ENCODE data around the gene QRICH1. TPM values are rescaled to one million over a fixed set of nuclear protein-coding genes. Genes with fewer than 3 reads are reported as not detected.

The QRICH1 gene
- total RNA-seq, 1 donor from 2014 or later: 152 TPM

- H3K27ac Mint-ChIP-seq: peak overlapping the region; percentile 96
- no peaks in the 10 kb centered on the region for H3K9me3 Mint-ChIP-seq
- peaks cover 47% of the 10 kb centered on the region for H3K36me3 Mint-ChIP-seq (ENCODE audit: low read depth)
- intact Hi-C loops (cut with micrococcal nuclease): loop anchor here (1.0 kb wide), 2 partner anchors 10 to 16 kb away; partner anchors contain the start of genes QRICH1 and USP19
- H3K4me1 Mint-ChIP-seq: peaks cover 18% of the 10 kb centered on the region
- no peaks in the 10 kb centered on the region for H3K27me3 Mint-ChIP-seq
- H3K4me3 Mint-ChIP-seq: peak overlapping the region; percentile 99
- no peak for DNase-seq
Measured at GRCh38 chr3:49104052-49104426, 10.2 kb upstream of the QRICH1 start.

- Mint-ChIP-seq H3K4me3 (no peak overlapping the region), H3K27me3 (no peaks in the 10 kb centered on the region), H3K4me1 (peaks cover 17% of the 10 kb centered on the region), H3K27ac (no peak overlapping the region), H3K36me3 (ENCODE audit: low read depth) (peaks cover 55% of the 10 kb centered on the region), H3K9me3 (no peaks in the 10 kb centered on the region)
- no peak for DNase-seq
- intact Hi-C loops (cut with micrococcal nuclease): no loop called here
Measured at GRCh38 chr3:49100046-49100615, 6.3 kb upstream of the QRICH1 start.

GRCh38 chr3:49098910-49099630 is 5.2 kb upstream of the QRICH1 start:
- Mint-ChIP-seq H3K9me3 (no peaks in the 10 kb centered on the region), H3K4me3 (no peak overlapping the region), H3K27me3 (no peaks in the 10 kb centered on the region), H3K27ac (no peak overlapping the region), H3K4me1 (peaks cover 18% of the 10 kb centered on the region), H3K36me3 (ENCODE audit: low read depth) (peaks cover 50% of the 10 kb centered on the region)
- DNase-seq: no peak
- intact Hi-C loops (cut with micrococcal nuclease): no loop called here

- H3K27ac Mint-ChIP-seq: no peak overlapping the region
- H3K36me3 Mint-ChIP-seq (ENCODE audit: low read depth): peaks cover 50% of the 10 kb centered on the region
- H3K4me1 Mint-ChIP-seq: peaks cover 12% of the 10 kb centered on the region
- H3K27me3 Mint-ChIP-seq: no peaks in the 10 kb centered on the region
- intact Hi-C loops (cut with micrococcal nuclease): no loop called here
- no peaks in the 10 kb centered on the region for H3K9me3 Mint-ChIP-seq
- H3K4me3 Mint-ChIP-seq: no peak overlapping the region
- DNase-seq: no peak
Measured at GRCh38 chr3:49098429-49098828, 4.6 kb upstream of the QRICH1 start.

GRCh38 chr3:49092938-49093852 is 676 bp downstream of the QRICH1 start:
- peaks cover 17% of the 10 kb centered on the region for H3K4me1 Mint-ChIP-seq
- peak overlapping the region; percentile 97 for H3K27ac Mint-ChIP-seq
- peaks cover 27% of the 10 kb centered on the region for H3K36me3 Mint-ChIP-seq (ENCODE audit: low read depth)
- peak; percentile 96 for DNase-seq
- H3K27me3 Mint-ChIP-seq: no peaks in the 10 kb centered on the region
- intact Hi-C loops (cut with micrococcal nuclease): loop anchor here (2.0 to 5.0 kb wide), 5 partner anchors 246 to 376 kb away; partner anchors contain the start of genes GPX1, IP6K2, NICN1 and PRKAR2A
- peak overlapping the region; percentile 96 for H3K4me3 Mint-ChIP-seq
- H3K9me3 Mint-ChIP-seq: no peaks in the 10 kb centered on the region

DNA sequence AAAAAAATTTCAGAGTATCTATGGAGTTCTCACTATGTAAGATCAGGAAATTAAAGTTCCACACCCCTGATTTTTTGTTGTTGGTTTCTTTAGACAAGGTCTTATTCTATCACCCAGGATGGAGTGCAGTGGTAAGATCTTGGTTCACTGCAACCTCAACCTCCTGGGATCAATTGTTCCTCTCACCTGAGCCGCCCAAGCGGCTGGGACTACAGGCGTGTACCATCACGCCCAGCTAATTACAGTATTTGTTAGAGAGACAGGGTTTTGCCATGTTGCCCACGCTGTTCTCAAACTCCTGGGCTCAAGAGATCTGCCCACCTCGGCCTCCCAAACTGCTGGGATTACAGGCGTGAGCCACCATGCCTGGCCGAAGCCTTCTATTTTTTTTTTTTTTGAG is 12.4 kb downstream of the QRICH1 start:
- intact Hi-C loops (cut with micrococcal nuclease): no loop called here
- Mint-ChIP-seq H3K27me3 (no peaks in the 10 kb centered on the region), H3K4me1 (peaks cover 2% of the 10 kb centered on the region), H3K36me3 (ENCODE audit: low read depth) (peaks cover 18% of the 10 kb centered on the region), H3K9me3 (no peaks in the 10 kb centered on the region), H3K27ac (no peak overlapping the region), H3K4me3 (no peak overlapping the region)
- no peak for DNase-seq

DNA sequence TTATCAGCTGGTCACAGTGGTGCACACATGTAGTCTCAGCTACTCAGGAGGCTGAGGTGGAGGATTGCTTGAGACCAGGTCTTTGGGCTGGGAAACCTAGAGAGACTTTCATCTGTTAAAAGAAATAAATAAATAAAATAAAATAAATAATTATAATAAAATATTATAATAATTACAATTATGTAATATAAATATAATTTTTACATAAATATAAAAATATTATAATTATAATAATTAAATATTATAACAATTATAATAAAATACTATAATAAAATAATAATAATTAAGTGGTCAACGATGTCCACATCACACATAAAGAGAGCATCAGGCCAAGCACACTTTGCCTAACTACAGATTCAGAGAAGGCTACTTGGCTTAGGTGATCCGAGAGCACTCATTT is 14.6 kb downstream of the QRICH1 start:
- H3K36me3 Mint-ChIP-seq (ENCODE audit: low read depth): peaks cover 33% of the 10 kb centered on the region
- H3K4me3 Mint-ChIP-seq: no peak overlapping the region
- H3K27me3 Mint-ChIP-seq: no peaks in the 10 kb centered on the region
- intact Hi-C loops (cut with micrococcal nuclease): no loop called here
- no peaks in the 10 kb centered on the region for H3K9me3 Mint-ChIP-seq
- H3K4me1 Mint-ChIP-seq: peaks cover 2% of the 10 kb centered on the region
- no peak overlapping the region for H3K27ac Mint-ChIP-seq
- DNase-seq: no peak

DNA sequence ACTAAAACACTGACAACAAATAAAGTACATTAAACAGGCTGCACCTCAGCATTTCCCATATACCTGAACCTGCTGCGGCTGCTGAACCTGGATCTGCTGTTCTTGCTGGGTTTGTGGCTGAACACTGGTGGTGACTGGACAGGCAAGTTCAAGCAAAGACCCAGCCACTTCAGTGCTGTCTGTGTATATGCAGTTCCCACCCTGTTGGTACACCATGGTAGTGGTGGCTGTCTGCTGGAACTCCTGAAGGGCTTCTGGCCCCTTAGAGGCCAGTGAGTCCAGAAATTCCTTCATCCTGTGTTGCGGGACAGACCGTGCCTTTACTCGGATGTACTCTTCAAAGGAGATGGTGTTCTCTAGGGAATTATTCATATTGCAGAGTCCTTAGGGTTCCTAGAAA is 17.2 kb downstream of the QRICH1 start:
- no peak for DNase-seq
- Mint-ChIP-seq H3K9me3 (no peaks in the 10 kb centered on the region), H3K27ac (no peak overlapping the region), H3K4me1 (peaks cover 2% of the 10 kb centered on the region), H3K36me3 (ENCODE audit: low read depth) (peaks cover 51% of the 10 kb centered on the region), H3K4me3 (no peak overlapping the region), H3K27me3 (no peaks in the 10 kb centered on the region)
- intact Hi-C loops (cut with micrococcal nuclease): no loop called here

DNA sequence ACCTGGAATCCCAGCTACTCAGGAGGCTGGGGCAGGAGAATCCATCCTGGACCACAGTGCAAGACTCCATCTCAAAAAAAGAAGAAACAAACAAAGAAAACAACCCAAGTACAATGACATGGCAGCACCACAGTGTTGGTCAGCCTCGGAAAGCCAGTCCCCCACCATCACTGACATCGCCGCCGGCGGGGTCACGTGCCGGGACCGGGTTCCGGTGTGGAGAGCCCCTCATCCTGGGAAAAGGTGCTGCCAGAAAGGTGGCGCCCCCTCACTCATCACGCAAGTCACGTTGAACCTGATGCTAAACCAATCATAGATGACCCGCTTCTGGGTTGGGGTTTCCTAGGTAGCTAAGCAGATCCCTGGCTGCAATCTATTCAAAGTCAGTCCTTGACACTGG is 17.8 kb downstream of the QRICH1 start:
- intact Hi-C loops (cut with micrococcal nuclease): no loop called here
- H3K27me3 Mint-ChIP-seq: no peaks in the 10 kb centered on the region
- H3K36me3 Mint-ChIP-seq (ENCODE audit: low read depth): peaks cover 56% of the 10 kb centered on the region
- H3K27ac Mint-ChIP-seq: no peak overlapping the region
- no peaks in the 10 kb centered on the region for H3K9me3 Mint-ChIP-seq
- no peak overlapping the region for H3K4me3 Mint-ChIP-seq
- H3K4me1 Mint-ChIP-seq: peaks cover 2% of the 10 kb centered on the region
- no peak for DNase-seq

GRCh38 chr3:49058011-49058410 is 35.9 kb downstream of the QRICH1 start:
- Mint-ChIP-seq H3K27ac (no peak overlapping the region), H3K9me3 (no peaks in the 10 kb centered on the region), H3K27me3 (no peaks in the 10 kb centered on the region), H3K36me3 (ENCODE audit: low read depth) (peaks cover 41% of the 10 kb centered on the region), H3K4me1 (peaks cover 2% of the 10 kb centered on the region), H3K4me3 (no peak overlapping the region)
- DNase-seq: no peak
- intact Hi-C loops (cut with micrococcal nuclease): no loop called here

DNA sequence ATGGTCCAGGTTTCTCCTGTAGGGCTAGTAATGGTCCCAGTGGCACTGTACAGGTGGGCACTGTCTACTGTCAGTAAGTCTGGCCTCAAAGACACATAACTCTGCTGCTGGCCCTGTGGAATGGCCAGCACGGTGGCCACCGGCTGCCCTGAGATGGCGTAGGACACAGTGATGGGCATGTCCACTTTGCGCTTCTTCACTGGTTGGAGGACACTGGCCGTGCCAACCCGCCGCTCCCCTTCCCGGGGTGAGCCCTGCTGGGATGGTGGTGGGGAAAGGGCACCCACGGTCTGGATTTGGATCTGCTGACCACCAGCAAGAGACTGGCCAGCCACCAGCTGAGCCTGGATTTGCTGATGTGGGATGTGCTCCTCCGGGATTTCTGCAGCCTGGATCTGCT is 36.6 kb downstream of the QRICH1 start:
- Mint-ChIP-seq H3K4me3 (no peak overlapping the region), H3K4me1 (peaks cover 2% of the 10 kb centered on the region), H3K27ac (no peak overlapping the region), H3K36me3 (ENCODE audit: low read depth) (peaks cover 45% of the 10 kb centered on the region), H3K27me3 (no peaks in the 10 kb centered on the region), H3K9me3 (no peaks in the 10 kb centered on the region)
- intact Hi-C loops (cut with micrococcal nuclease): no loop called here
- no peak for DNase-seq

DNA sequence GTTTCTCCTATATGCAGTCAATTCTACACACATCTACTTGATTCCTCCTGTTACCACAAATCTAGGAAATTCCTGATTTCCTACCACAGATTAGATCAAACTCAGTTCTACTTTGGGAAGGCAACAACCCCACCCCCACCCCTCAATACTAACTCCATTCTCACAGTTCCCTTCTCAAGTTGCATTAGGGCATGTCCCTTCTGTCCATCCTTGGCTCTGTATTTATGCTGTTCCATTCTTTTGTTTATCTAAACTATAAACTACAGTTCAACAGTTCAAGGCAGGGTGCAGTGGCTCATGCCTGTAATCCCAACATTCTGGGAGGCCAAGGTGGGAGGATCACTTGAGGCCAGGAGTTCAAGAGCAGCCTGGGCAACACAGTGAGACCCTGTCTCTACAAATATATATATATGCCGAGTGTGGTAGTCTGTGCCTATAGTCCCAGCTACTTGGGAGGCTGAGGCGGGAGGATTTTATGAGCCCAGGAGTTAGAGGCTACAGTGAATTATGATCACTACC is 39.5 kb downstream of the QRICH1 start:
- Mint-ChIP-seq H3K4me1 (peaks cover 2% of the 10 kb centered on the region), H3K36me3 (ENCODE audit: low read depth) (peaks cover 61% of the 10 kb centered on the region), H3K4me3 (no peak overlapping the region), H3K9me3 (no peaks in the 10 kb centered on the region), H3K27me3 (no peaks in the 10 kb centered on the region), H3K27ac (no peak overlapping the region)
- no peak for DNase-seq
- intact Hi-C loops (cut with micrococcal nuclease): no loop called here

GRCh38 chr3:49053543-49053942 is 40.3 kb downstream of the QRICH1 start:
- Mint-ChIP-seq H3K36me3 (ENCODE audit: low read depth) (peaks cover 61% of the 10 kb centered on the region), H3K27me3 (no peaks in the 10 kb centered on the region), H3K9me3 (no peaks in the 10 kb centered on the region), H3K4me3 (no peak overlapping the region), H3K27ac (no peak overlapping the region), H3K4me1 (peaks cover 2% of the 10 kb centered on the region)
- DNase-seq: no peak
- intact Hi-C loops (cut with micrococcal nuclease): no loop called here

- H3K27ac Mint-ChIP-seq: no peak overlapping the region
- no peaks in the 10 kb centered on the region for H3K9me3 Mint-ChIP-seq
- peaks cover 47% of the 10 kb centered on the region for H3K36me3 Mint-ChIP-seq (ENCODE audit: low read depth)
- H3K27me3 Mint-ChIP-seq: no peaks in the 10 kb centered on the region
- no peak overlapping the region for H3K4me3 Mint-ChIP-seq
- intact Hi-C loops (cut with micrococcal nuclease): no loop called here
- no peak for DNase-seq
- H3K4me1 Mint-ChIP-seq: no peaks in the 10 kb centered on the region
Measured at GRCh38 chr3:49035281-49035680, 58.6 kb downstream of the QRICH1 start.
